Measurements from ENCODE around the gene GADD45A.

GADD45A gene

GRCh38 chr1:67734323-67734690, 49.3 kb downstream of the GADD45A start:
- no peak for ATAC-seq
- TF ChIP-seq TOX (CRISPR knock-in tag; IDR thresholded peaks at IDR 0.05; ENCODE audit: borderline replicate concordance) (no peak), CREB5 (CRISPR knock-in tag; IDR thresholded peaks at IDR 0.05; ENCODE audit: low read depth) (no peak), ZNF565 (CRISPR knock-in tag; conservative IDR thresholded peaks at IDR 0.05; ENCODE audit: low read depth) (no peak)

GRCh38 chr1:67735206-67735605, 50.2 kb downstream of the GADD45A start:
- TF ChIP-seq ZNF8 (CRISPR knock-in tag; IDR thresholded peaks at IDR 0.05) (no peak), CSRNP3 (CRISPR knock-in tag; IDR thresholded peaks at IDR 0.05) (no peak), SNAI2 (CRISPR knock-in tag; IDR thresholded peaks at IDR 0.05) (no peak), TSHZ2 (CRISPR knock-in tag; IDR thresholded peaks at IDR 0.05) (no peak), TCF4 (CRISPR knock-in tag; IDR thresholded peaks at IDR 0.05; ENCODE audit: borderline replicate concordance) (no peak), ISL1 (CRISPR knock-in tag; IDR thresholded peaks at IDR 0.05) (no peak), BACH2 (CRISPR knock-in tag; IDR thresholded peaks at IDR 0.05; ENCODE audit: borderline replicate concordance) (no peak), GLIS3 (CRISPR knock-in tag; IDR thresholded peaks at IDR 0.05) (no peak), CSDC2 (CRISPR knock-in tag; IDR thresholded peaks at IDR 0.05) (no peak), TOX (CRISPR knock-in tag; IDR thresholded peaks at IDR 0.05; ENCODE audit: borderline replicate concordance) (no peak), ZNF70 (CRISPR knock-in tag; IDR thresholded peaks at IDR 0.05) (no peak), ZFP3 (CRISPR knock-in tag; IDR thresholded peaks at IDR 0.05) (no peak), ARNTL (CRISPR knock-in tag; IDR thresholded peaks at IDR 0.05; ENCODE audit: borderline replicate concordance, low read depth) (no peak), PPARA (CRISPR knock-in tag; IDR thresholded peaks at IDR 0.05; ENCODE audit: borderline replicate concordance) (no peak), RARB (CRISPR knock-in tag; IDR thresholded peaks at IDR 0.05) (no peak), POU6F1 (CRISPR knock-in tag; IDR thresholded peaks at IDR 0.05; ENCODE audit: borderline replicate concordance, low read depth) (no peak), PATZ1 (CRISPR knock-in tag; IDR thresholded peaks at IDR 0.05; ENCODE audit: borderline replicate concordance) (no peak), ZNF565 (CRISPR knock-in tag; conservative IDR thresholded peaks at IDR 0.05; ENCODE audit: low read depth) (no peak)
- ATAC-seq = no peak

GRCh38 chr1:67735806-67736627, 51.0 kb downstream of the GADD45A start:
- ATAC-seq = peak; percentile 95
- no peak for TF ChIP-seq ZFP30 (CRISPR knock-in tag; IDR thresholded peaks at IDR 0.05)
- no peak for TF ChIP-seq ARNTL (CRISPR knock-in tag; IDR thresholded peaks at IDR 0.05; ENCODE audit: borderline replicate concordance, low read depth)
- TF ChIP-seq CREB5 (CRISPR knock-in tag; IDR thresholded peaks at IDR 0.05; ENCODE audit: low read depth) = no peak; the same call in 1 of the 2 replicates
- TF ChIP-seq POU6F1 (CRISPR knock-in tag; IDR thresholded peaks at IDR 0.05; ENCODE audit: borderline replicate concordance, low read depth) = no peak
- TF ChIP-seq OSR1 (CRISPR knock-in tag; IDR thresholded peaks at IDR 0.05) = no peak
- no peak for TF ChIP-seq TOX (CRISPR knock-in tag; IDR thresholded peaks at IDR 0.05; ENCODE audit: borderline replicate concordance)
- no peak for TF ChIP-seq ESRRG (CRISPR knock-in tag; IDR thresholded peaks at IDR 0.05)
- TF ChIP-seq CSRNP3 (CRISPR knock-in tag; IDR thresholded peaks at IDR 0.05) = no peak
- no peak for TF ChIP-seq PPARA (CRISPR knock-in tag; IDR thresholded peaks at IDR 0.05; ENCODE audit: borderline replicate concordance)
- TF ChIP-seq ZC3H10 (CRISPR knock-in tag; IDR thresholded peaks at IDR 0.05) = no peak
